HCT116 (cell line): ENCODE measurements around the gene ERVFRD-1.
"Not testable (repeated sequence)": the region's sequence is repeated elsewhere in the genome, so short reads cannot be mapped to it uniquely, and the experiment has no call there.

Experiments
- CEBPB ChIP-seq: IDR thresholded peaks from 2 replicates; pipeline ENCODE4 v1.6.1; 2012; ENCODE audit warnings: low read depth
- CTCF ChIP-seq, 3 experiments: fragments of 200-600 bp in 1 of 3; sonication (generic) in 1 of 3; IDR thresholded peaks in 2 of 3; conservative IDR thresholded peaks in 1 of 3; 2 replicates each; pipeline ENCODE4 v1.5.1; 2012 to 2017; ENCODE audit warnings: low read depth in 2 of 3, low read length in 2 of 3, antibody characterized with exemption in 1 of 3, borderline replicate concordance in 1 of 3, control low read depth in 1 of 3, mild to moderate bottlenecking in 1 of 3, mixed read lengths in 1 of 3, mixed run types in 1 of 3, moderate library complexity in 1 of 3; ENCODE audit not compliant: insufficient read depth in 1 of 3
- POLR2A ChIP-seq: IDR thresholded peaks from 2 replicates; pipeline ENCODE4 v1.7.0; 2011; ENCODE audit warnings: borderline replicate concordance; ENCODE audit not compliant: insufficient read depth, insufficient read length; ENCODE audit errors: extremely low read depth
- TF ChIP-seq, protein P1 (sequence below): IDR thresholded peaks from 2 replicates; pipeline ENCODE4 v1.6.1; 2011; ENCODE audit warnings: mild to moderate bottlenecking, low read length, moderate library complexity; ENCODE audit not compliant: insufficient replicate concordance; ENCODE audit errors: extremely low read depth

DNA sequence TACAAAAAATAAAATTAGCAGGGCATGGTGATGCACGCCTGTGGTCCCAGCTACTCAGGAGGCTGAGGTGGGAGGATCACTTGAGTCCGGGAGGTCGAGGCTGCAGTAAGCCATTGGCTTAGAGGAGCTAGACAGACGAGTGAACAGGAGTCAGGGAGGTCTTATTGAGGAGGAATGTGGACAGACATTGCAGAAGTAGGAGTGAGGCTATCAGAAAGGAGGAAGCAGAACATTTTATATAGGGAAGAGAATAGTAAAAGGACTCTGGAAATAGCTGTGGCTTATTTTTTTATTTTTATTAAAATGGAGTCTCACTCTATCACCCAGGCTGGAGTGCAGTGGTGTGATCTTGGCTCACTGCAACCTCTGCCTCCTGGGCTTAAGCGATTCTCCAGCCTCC is 20.4 kb downstream of the ERVFRD-1 start:
- TF ChIP-seq, protein P1, sequence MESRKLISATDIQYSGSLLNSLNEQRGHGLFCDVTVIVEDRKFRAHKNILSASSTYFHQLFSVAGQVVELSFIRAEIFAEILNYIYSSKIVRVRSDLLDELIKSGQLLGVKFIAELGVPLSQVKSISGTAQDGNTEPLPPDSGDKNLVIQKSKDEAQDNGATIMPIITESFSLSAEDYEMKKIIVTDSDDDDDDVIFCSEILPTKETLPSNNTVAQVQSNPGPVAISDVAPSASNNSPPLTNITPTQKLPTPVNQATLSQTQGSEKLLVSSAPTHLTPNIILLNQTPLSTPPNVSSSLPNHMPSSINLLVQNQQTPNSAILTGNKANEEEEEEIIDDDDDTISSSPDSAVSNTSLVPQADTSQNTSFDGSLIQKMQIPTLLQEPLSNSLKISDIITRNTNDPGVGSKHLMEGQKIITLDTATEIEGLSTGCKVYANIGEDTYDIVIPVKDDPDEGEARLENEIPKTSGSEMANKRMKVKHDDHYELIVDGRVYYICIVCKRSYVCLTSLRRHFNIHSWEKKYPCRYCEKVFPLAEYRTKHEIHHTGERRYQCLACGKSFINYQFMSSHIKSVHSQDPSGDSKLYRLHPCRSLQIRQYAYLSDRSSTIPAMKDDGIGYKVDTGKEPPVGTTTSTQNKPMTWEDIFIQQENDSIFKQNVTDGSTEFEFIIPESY, result not testable (repeated sequence)
- not testable (repeated sequence) for TF ChIP-seq CTCF (IDR thresholded peaks at IDR 0.05 in 2 of 3, conservative IDR thresholded peaks at IDR 0.05 in 1 of 3; ENCODE audit: borderline replicate concordance in 1 of 3, insufficient read depth in 1 of 3, low read depth in 2 of 3, low read length in 2 of 3); POLR2A; CEBPB
